Limb (tissue), 2 donors: ENCODE results near the gene FAM20C.

ENCODE experiments used
- DNase-seq, 2 donors: peaks; one replicate each; pipeline ENCODE4 v3.0.0-alpha.2; 2016; ENCODE audit errors: extremely low spot score in 2 of 2

FAM20C gene

DNA sequence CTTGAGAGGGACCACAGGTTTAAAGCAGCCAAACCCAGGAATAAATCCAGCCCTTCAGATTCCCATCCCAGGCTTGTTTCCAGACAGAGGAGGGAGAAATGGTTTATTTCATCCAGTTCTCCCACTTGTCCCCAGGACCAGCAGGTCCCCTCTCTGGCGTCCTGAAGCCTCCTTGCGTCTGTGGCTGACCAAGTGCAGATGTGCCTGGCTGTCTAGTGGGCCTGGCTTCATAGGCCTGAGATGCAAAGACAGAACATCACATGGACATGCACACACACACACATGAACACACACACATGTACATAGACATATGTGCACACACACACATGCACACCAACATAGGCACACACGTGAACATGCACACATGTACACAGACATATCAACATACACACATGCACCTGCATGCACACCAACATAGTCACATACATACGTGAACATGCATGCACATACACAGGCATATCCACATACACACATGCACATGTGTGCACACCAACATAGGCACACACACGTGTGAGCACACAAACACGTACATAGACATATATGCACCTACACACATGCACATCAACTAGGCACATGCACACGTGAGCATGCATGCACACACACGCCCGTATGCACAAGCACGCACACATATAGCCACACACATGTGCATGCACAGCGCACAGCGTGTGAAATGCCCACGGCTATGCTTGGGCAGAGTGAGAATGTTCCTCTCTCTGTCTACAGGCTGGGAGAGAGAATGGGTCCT is 108.3 kb downstream of the FAM20C start:
- no peak for DNase-seq

GRCh38 chr7:301291-302053 is 109.1 kb downstream of the FAM20C start:
- peak in 1 of 2 donors; percentile 26 for DNase-seq

DNA sequence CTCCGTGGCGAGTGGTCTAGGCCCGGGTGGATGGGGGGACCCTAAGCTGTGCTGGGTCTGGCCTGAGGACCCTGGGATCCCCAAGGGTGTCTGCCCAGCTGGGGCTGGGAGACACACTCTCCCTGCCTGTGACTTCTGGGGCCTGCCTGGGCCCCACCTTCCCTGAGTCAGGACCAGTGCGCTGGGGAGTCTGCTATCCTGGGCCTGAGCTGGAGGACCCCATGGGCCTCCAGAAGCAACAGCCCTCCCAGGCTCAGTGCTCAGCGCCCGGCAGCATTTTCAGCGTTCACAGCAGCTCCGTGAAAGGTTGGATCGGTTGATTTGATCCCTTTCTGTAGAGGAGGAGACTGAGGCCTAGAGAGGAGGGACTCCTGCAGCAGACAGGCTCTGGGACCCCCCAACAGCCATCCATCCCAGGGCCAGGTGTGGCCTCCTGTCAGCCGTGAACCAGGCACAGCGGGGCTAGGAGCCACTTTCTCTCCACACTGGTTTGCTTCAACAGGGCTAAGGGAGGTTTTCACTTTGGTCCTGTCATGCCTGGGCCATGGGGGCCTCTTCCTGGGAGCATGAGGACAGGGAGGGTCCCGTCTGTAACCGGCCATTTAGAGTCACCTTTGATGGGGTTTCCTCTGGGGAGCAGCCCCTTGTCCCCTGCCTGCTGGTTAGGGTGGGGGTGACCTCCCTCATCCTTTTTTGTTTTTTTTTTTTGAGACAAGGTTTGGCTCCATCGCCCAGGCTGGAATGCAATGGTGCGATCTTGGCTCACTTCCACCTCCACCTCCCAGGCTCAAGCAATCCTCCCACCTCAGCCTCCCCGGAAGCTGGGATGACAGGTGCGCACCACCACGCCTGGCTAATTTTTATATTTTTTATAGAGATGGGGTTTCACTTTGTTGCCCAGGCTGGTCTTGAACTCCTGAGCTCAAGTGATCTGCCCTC is 110.0 kb downstream of the FAM20C start:
- DNase-seq, result peak in 1 of 2 donors; percentile 17

GRCh38 chr7:303425-303824 is 111.1 kb downstream of the FAM20C start:
- no peak for DNase-seq

- DNase-seq, result peak in 1 of 2 donors; percentile 22
Observed at GRCh38 chr7:303884-304573, 111.7 kb downstream of the FAM20C start.

DNA sequence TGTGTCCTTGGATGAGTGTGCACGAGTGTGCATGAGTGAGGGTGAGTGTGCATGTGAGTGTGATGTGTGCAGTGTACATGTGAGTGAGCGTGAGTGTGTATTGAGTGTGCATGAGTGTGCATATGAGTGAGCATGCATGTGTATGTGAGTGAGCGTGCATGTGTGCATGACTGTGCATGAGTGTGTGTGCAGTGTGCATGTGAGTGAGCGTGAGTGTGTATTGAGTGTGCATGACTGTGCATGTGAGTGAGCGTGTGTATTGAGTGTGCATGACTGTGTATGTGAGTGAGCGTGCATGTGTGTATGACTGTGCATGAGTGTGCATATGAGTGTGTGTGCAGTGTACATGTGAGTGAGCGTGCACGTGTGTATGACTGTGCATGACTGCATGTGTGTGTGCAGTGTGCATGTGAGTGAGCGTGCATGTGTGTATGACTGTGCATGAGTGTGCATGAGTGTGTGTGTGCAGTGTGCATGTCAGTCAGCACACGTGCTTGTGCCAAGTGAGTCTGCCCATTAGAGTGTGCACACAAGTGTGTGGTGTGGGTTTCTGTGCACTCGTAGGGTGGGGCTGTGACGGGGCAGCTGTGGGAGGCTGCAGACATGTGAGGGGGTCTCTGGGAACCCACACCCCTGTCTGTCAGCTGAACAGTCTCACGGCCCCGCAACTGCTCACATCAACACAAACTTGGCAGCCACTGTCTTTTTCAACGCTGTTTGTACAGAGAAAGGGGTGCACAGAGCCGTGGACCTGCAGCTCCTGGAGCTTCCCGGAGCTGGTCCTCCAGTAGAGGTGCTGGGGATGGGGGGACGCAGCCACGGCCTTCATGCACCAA is 112.4 kb downstream of the FAM20C start:
- DNase-seq, result peak in 1 of 2 donors; percentile 20

GRCh38 chr7:305410-306151 is 113.2 kb downstream of the FAM20C start:
- DNase-seq, result peak in 1 of 2 donors; percentile 21

DNA sequence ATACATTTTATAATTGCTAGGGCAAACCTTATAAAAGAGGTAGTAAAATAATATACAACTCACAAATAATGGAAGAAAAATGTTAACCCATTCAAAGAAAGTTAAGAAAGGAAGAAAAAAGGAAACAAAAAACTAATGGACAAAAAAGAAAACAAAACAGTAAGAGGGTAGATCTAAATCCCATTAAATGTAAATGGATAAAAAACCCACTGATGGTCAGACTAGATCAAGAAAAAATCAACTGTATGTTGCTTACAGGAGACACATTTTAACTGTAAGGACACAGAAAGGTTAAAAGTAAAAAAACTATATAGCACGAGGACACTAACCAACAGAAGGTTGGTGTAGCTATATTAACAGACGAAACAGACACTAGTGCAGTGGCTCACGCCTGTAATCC is 115.6 kb downstream of the FAM20C start:
- no peak for DNase-seq

DNA sequence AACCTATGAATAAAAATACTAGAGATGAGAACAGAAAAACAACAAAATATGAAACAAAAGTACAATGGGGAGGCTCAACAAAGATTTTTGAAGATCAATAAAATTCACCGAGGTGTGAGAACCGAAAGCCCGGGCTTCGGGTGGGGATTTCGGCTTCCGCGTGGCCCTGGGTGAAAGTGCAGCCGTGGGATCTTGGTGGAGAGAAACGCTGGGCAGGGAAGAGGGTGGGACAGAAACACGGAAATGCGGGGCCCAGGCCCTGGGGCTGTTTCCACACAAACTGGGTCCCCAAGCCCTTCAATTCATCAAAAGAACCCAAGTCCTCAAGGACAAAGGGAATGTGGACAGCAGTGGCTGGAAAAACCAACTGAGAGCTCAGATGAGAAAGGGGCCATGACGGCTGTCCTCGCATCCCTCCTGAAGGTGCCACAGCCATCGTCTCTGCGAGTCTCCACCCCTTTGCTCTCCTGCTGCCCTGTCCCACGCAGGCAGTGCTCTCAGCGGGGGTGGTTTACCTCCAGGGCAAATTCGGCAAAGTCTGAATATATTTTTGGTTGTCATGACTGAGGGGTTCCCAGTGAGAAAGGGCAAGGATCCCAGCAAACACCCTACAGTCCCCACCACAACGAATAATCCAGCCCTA is 117.3 kb downstream of the FAM20C start:
- no peak for DNase-seq
